ENCODE data around the gene GPANK1. TPM values are rescaled to one million over a fixed set of nuclear protein-coding genes. Genes with fewer than 3 reads are reported as not detected.

Gene GPANK1
- total RNA-seq, 1 experiment from 2014 or later, result 26.8 TPM

DNA sequence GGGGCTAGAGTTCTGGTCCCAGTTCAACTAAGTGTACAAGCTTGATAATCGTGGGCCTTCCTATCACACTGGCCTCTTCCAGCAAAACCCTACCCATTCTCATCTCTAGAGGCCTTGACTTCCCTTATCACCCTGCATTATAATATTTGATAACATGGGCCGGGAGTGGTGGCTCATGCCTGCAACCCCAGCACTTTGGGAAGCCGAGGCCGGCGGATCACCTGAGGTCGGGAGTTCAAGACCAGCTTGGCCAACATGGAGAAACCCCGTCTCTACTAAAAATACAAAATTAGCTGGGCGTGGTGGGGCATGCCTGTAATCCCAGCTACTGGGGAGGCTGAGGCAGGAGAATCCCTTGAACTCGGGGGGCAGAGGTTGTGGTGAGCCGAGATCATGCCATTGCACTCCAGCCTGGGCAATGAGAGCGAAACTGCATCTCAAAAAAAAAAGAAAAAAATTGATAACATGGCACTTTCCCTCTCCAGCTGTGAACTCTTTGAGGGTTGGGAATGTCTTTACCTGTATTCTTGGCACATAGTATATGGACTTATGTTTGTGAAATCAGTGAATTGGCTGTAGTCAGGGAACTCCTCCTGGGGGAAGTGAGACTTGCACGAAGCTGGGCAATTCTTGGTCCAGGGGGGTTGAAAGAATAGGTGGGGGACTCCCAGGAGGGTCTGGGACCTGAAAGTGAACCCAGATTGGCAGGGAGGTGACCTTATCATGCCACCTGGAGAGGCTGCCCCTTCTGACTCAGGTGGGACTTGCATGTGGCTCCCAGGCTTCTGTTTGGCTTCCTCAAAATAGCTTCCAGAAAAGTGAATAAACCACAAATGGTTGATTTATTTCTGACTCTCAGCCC, 3.3 kb downstream of the GPANK1 start:
- Histone ChIP-seq H3K27me3 (ENCODE audit: insufficient read depth, low read length) (no peaks in the 10 kb centered on the region), H2BK12ac (ENCODE audit: insufficient read length, low read depth, low read length) (no peak overlapping the region), H3K23ac (ENCODE audit: insufficient read length, low read depth, low read length) (no peak overlapping the region), H2AFZ (ENCODE audit: low read length) (no peak overlapping the region), H3K4me2 (ENCODE audit: insufficient read depth, insufficient read length, low read length) (peak overlapping the region; percentile 73), H3K9me3 (ENCODE audit: control insufficient read depth, low read depth, low read length) (no peaks in the 10 kb centered on the region), H3K9ac (ENCODE audit: extremely low read depth, insufficient read length, low read length) (peak overlapping the region; percentile 58), H2BK5ac (ENCODE audit: insufficient read length, low read length) (no peak overlapping the region), H3K4me1 (ENCODE audit: insufficient read depth, low read length) (no peaks in the 10 kb centered on the region), H3K4ac (ENCODE audit: low read depth, low read length) (no peak overlapping the region), H2BK20ac (ENCODE audit: low read depth, low read length, poor library complexity, severe bottlenecking) (no peak overlapping the region), H2AK5ac (ENCODE audit: insufficient read length, low read length) (no peak overlapping the region), H2BK15ac (ENCODE audit: low read depth, low read length) (no peak overlapping the region), H3K79me2 (ENCODE audit: insufficient read depth, low read length) (peaks cover 7% of the 10 kb centered on the region; the same call in 1 of the 2 replicates), H2BK120ac (ENCODE audit: low read depth, low read length, poor library complexity, severe bottlenecking) (no peak overlapping the region), H4K20me1 (ENCODE audit: control insufficient read depth, insufficient read depth, insufficient read length) (no peaks in the 10 kb centered on the region), H3K79me1 (ENCODE audit: insufficient read depth, low read depth, low read length, poor library complexity, severe bottlenecking) (peaks cover 15% of the 10 kb centered on the region), H4K91ac (ENCODE audit: insufficient read length, low read depth, low read length) (no peak overlapping the region), H3K18ac (ENCODE audit: insufficient read length, low read depth, low read length) (no peak overlapping the region), H3K56ac (ENCODE audit: insufficient read length, low read depth, low read length) (no peak overlapping the region), H3K23me2 (ENCODE audit: insufficient read length, low read depth, low read length, poor library complexity, severe bottlenecking) (peaks cover 24% of the 10 kb centered on the region), H3K27ac (ENCODE audit: insufficient read length, low read depth, low read length) (no peak overlapping the region), H4K8ac (replicated peaks; ENCODE audit: insufficient read length, low read depth, low read length) (no peak overlapping the region), H4K5ac (ENCODE audit: insufficient read length, low read depth, low read length) (no peak overlapping the region), H3T11ph (ENCODE audit: low read length) (no peak overlapping the region), H3K14ac (ENCODE audit: insufficient read depth, low read length) (no peak overlapping the region)
- Mint-ChIP-seq H3K27ac (peak overlapping the region; percentile 85 to 95 (median 93)), H3K4me1 (peaks cover 38 to 47% of the 10 kb centered on the region in 2 experiments), H3K36me3 (ENCODE audit: insufficient read depth in 1 of 3, low read depth in 3 of 3) (peaks cover 29 to 52% (median 43%) of the 10 kb centered on the region in 3 experiments), H3K9me3 (no peaks in the 10 kb centered on the region), H3K4me3 (peak overlapping the region; percentile 87 to 92), H3K27me3 (ENCODE audit: low read depth) (no peaks in the 10 kb centered on the region; the same call in 1 of the 2 replicates)
- no CpG with 5 or more reads among the region's 12 CpGs for WGBS (ENCODE audit: extremely low coverage, insufficient read length, low lambda C conversion rate)
- TF ChIP-seq, protein P1, sequence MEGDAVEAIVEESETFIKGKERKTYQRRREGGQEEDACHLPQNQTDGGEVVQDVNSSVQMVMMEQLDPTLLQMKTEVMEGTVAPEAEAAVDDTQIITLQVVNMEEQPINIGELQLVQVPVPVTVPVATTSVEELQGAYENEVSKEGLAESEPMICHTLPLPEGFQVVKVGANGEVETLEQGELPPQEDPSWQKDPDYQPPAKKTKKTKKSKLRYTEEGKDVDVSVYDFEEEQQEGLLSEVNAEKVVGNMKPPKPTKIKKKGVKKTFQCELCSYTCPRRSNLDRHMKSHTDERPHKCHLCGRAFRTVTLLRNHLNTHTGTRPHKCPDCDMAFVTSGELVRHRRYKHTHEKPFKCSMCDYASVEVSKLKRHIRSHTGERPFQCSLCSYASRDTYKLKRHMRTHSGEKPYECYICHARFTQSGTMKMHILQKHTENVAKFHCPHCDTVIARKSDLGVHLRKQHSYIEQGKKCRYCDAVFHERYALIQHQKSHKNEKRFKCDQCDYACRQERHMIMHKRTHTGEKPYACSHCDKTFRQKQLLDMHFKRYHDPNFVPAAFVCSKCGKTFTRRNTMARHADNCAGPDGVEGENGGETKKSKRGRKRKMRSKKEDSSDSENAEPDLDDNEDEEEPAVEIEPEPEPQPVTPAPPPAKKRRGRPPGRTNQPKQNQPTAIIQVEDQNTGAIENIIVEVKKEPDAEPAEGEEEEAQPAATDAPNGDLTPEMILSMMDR (conservative IDR thresholded peaks at IDR 0.05), result no peak
- DNase-seq, result no peak
